Measurements from ENCODE around the gene CHN1.

GRCh38 chr2:174773215-174773614, 232.0 kb downstream of the CHN1 start:
- TF ChIP-seq SPI1 (IDR thresholded peaks at IDR 0.05; ENCODE audit: low read depth, low read length) (no peak), POLR2AphosphoS5 (IDR thresholded peaks at IDR 0.05; ENCODE audit: low read depth, low read length) (no peak), POLR2A (IDR thresholded peaks at IDR 0.05; ENCODE audit: low read depth, low read length) (no peak), TAF1 (IDR thresholded peaks at IDR 0.05; ENCODE audit: low read depth, low read length) (no peak), POU2F2 (IDR thresholded peaks at IDR 0.05; ENCODE audit: low read depth, low read length) (no peak), PAX5 (IDR thresholded peaks at IDR 0.05; ENCODE audit: insufficient read depth, low read length, severe bottlenecking) (no peak)

Data from GM12891 (cell line).